ENCODE data around the gene MUC2. TPM values are rescaled to one million over a fixed set of nuclear protein-coding genes. Genes with fewer than 3 reads are reported as not detected.
A peak's percentile ranks its signal among the peaks of the same experiment; 100 is the strongest.

The MUC2 gene
- total RNA-seq, 1 donor from 2014 or later: not detected

DNA sequence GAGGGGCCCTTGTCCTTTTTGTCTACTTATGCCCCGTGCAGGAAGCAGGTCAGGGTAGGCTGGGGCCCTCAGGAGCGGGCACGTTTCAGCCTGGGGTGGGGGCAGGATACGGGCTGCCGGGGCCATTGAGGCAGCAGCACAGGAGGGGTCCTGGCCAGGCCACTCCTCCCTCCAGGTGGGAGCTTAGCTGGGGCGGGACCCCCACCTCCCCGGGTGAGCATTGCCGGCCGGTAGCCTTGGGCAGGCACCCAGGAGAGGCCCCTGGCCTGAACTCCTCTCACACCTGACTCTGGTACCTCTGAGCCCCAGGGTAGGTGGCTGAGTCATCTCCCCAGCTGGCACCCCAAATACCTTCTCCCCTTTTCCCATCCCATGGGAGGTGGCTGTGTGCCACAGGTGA lies 33.2 kb upstream of the MUC2 start:
- DNase-seq (ENCODE audit: low read depth): no peak
- TF ChIP-seq, protein P1, sequence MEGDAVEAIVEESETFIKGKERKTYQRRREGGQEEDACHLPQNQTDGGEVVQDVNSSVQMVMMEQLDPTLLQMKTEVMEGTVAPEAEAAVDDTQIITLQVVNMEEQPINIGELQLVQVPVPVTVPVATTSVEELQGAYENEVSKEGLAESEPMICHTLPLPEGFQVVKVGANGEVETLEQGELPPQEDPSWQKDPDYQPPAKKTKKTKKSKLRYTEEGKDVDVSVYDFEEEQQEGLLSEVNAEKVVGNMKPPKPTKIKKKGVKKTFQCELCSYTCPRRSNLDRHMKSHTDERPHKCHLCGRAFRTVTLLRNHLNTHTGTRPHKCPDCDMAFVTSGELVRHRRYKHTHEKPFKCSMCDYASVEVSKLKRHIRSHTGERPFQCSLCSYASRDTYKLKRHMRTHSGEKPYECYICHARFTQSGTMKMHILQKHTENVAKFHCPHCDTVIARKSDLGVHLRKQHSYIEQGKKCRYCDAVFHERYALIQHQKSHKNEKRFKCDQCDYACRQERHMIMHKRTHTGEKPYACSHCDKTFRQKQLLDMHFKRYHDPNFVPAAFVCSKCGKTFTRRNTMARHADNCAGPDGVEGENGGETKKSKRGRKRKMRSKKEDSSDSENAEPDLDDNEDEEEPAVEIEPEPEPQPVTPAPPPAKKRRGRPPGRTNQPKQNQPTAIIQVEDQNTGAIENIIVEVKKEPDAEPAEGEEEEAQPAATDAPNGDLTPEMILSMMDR (conservative IDR thresholded peaks at IDR 0.05; ENCODE audit: low read depth, low read length): no peak
- H3K4me3 ChIP-seq (ENCODE audit: low read depth, low read length): no peak overlapping the region

DNA sequence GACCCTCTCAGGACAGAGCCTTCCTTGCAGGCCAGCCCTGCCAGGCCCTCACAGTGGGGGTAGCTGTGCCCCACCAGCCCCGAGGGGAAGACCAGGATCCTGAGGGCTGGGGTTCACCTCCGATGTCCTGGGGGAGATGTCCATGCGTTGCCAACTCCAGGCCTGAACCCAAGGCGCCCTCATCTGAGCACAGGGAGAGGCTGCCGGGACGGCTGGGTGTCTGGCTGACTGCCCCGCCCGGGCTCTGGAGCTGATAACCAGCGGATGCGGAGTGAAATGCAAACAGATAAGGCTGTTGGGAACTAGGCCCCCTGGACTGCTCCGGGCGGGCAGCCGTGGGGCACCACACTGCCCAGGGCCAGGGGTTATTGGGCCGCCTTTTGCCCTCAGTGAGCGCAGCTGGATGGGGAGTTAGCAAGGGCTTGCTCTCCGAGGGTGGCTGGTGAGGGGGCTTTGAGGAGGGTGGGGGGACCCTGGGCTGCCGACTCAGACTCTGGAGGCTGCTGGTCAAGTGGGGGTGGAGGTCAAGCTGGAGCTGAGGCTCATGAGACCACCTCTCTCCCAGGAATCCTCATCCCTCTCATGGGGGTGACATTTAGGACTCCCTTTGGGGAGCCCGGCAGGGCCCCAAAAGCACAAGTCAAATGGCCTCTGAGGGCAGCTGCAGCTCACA lies 32.6 kb upstream of the MUC2 start:
- H3K4me3 ChIP-seq (ENCODE audit: low read depth, low read length): no peak overlapping the region
- TF ChIP-seq, protein P1 (conservative IDR thresholded peaks at IDR 0.05; ENCODE audit: low read depth, low read length): no peak
- DNase-seq (ENCODE audit: low read depth): no peak

DNA sequence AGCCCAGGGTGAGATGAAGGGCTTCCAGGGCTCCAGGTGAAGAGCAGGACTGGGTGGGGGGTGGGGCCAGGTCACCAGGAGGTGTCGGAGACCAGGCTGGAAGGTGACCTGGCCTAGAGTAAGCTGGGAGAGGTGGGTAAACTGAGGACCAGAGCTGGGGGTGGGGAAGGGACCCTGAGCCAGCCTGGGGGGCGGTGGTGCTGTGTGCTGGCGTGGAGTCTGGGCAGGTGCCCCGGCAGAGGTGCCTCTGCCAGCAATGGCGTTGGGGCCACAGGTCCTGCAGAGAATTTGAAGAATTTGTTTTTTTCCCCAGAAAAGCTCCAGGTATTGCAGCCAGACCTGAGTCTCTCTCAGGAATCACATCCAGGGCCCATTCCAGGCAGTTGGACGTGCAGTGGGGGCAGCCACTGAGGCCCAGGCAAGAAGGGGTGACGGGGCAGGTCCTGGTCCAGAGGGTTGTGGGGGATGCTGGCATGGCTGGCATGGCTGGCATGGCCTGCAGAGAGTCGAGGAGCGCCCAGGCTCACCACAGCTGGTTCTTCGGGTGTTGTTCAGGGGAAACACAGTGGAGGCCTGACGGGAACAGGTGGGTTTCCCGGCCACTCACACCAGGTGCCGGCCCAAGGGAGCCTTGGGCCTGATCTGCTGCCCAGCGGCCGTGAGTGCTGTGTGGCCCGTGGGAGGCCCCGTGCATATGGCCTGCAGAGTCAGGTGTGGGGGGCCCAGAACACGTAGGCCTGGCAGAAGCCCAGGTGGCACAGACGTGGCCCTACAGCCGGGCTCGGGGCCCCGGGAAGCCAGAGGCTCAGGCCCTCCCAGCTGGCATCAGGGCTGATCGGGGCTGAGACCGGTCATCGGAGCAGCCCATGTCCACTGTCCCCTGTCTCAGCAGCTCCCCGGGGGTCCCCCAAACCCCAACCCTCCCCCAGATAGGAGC lies 31.8 kb upstream of the MUC2 start:
- DNase-seq (ENCODE audit: low read depth): no peak
- TF ChIP-seq, protein P1 (conservative IDR thresholded peaks at IDR 0.05; ENCODE audit: low read depth, low read length): no peak
- no peak overlapping the region for H3K4me3 ChIP-seq (ENCODE audit: low read depth, low read length)

DNA sequence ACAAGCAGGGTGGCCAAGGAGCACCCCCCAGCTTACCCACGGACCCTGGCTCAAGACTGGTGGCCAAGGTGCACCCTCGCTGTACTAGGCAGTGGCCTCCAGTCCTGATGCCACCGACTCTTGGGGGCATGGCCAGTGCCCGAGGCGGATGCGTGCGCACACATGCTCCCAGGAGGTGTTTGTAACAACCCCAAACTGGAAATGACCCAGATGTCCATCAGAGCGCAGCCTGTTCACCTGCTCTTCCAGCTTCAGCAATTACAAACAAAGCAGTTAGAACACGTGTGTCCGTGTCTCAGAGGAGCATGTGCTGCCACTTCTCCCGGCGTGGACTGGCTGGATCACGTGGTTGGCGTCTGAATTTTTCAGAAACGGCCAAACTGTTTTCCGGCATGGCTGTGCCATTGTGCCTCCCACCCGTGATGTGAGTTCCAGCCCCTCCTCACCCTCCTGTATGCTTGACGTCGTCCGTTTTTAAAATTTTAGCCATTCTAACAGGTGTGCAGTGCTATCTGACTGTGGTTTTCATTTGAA lies 31.0 kb upstream of the MUC2 start:
- TF ChIP-seq, protein P1 (conservative IDR thresholded peaks at IDR 0.05; ENCODE audit: low read depth, low read length): no peak
- peak; percentile 18 for DNase-seq (ENCODE audit: low read depth)
- H3K4me3 ChIP-seq (ENCODE audit: low read depth, low read length): no peak overlapping the region

DNA sequence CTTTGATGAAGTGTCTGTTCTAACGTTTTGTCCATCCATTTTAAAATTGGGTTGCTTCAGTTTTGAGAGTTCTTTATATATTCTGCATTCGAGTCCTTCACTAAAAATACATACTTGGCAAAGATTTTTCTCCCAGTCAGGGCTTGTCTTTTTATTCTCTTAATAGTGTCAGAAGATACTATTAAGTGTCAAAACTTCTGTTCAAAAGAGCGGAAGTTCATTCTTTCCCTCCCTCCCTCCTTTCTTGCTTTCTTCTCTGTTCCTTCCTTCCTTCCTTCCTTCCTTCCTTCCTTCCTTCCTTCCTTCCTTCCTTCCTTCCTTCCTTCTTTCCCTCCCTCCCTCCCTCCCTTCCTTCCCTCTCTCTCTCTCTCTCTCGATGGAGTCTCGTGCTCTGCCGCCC lies 30.5 kb upstream of the MUC2 start:
- DNase-seq (ENCODE audit: low read depth): no peak
- TF ChIP-seq, protein P1 (conservative IDR thresholded peaks at IDR 0.05; ENCODE audit: low read depth, low read length): no peak
- no peak overlapping the region for H3K4me3 ChIP-seq (ENCODE audit: low read depth, low read length)

DNA sequence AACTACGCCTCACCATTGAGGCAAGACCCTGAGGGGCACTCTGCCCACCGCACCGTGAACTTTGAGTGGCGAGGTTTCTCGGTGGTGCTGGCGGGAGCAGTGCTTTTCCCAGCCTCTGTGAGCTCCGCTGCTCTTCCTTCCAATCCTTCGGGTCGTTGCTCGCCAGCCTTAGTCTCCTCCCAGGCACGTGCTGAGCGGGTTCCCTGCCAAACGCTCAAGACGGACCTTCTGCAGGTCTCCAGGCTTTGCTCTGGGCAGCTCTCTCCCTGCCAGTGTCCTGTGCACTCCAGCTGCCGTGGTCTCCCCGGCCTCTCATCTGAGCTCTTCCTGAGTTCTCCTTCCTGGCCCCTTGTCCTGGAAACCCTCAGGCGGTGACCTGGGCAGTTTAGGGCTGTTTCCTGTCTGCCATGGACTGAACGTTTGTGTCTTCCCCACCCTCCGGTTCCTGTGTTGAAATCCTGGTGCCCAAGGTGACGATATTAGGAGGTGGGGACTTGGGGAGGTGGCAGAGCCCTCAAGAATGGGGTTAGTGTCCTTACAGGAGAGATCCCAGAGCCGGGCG lies 27.0 kb upstream of the MUC2 start:
- no peak for DNase-seq (ENCODE audit: low read depth)
- H3K4me3 ChIP-seq (ENCODE audit: low read depth, low read length): no peak overlapping the region
- TF ChIP-seq, protein P1 (conservative IDR thresholded peaks at IDR 0.05; ENCODE audit: low read depth, low read length): no peak
